Measurements from ENCODE around the gene IL17D. TPM values are rescaled to one million over a fixed set of nuclear protein-coding genes. Genes with fewer than 3 reads are reported as not detected.

IL17D gene, protein sequence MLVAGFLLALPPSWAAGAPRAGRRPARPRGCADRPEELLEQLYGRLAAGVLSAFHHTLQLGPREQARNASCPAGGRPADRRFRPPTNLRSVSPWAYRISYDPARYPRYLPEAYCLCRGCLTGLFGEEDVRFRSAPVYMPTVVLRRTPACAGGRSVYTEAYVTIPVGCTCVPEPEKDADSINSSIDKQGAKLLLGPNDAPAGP
- total RNA-seq: 5.3 and 13.7 TPM in 2 replicates

DNA sequence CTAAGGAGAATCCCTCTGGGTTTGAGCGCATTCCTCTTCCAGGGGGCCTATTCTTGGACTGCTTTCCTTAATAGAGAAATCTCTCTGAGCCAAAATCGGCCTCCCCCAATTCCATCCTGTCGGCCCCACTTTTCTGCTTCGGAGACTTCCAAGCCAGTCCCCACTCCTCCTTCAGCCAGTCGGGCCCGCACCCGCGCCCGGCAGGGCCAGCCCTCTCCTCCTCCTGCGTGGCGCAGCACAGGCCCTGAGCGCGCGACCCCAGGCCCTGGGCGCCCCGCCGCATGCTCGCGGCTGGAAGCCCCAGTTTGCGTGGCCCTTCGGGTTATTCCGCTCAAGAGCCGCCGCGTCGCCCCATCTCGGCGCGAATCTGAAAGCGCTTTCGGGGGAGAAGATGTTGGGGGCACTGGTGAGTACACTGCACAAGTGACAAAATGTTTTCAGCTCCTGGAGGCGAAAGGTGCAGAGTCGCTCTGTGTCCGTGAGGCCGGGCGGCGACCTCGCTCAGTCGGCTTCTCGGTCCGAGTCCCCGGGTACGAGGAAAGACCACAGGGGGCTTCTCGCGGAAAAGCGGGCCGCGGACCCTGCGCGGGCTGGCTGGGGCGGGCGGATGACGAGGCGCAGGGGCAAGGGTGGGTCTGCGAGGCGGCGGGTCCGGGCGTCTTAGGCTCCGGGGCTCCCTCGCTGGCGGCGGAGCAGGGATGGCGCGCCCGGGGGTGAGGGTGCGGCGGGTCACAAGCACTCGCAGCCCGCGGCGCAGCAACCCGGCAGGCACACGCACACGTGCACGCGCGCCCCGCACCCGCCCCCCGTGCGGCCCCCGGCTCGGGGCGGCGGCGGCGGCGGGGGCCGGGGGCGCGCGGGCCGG, at the start of gene IL17D:
IL17D (plus strand) TSS at position 785 of the 865 bp plus-strand sequence. CDS start 303 bp downstream, outside the sequence.

Other genes starting within 250 kb of the IL17D start
- 29.0 and 39.4 TPM in 2 replicates for gene CRYL1, start 177.8 kb upstream of the IL17D start, total RNA-seq
- 14.4 and 16.9 TPM in 2 replicates for gene IFT88, start 136.5 kb upstream of the IL17D start, total RNA-seq
- 9.5 and 9.8 TPM in 2 replicates for gene EEF1AKMT1, start 70.3 kb downstream of the IL17D start, total RNA-seq
- 15.5 and 15.6 TPM in 2 replicates for gene XPO4, start 199.0 kb downstream of the IL17D start, total RNA-seq